Stromal cell of bone marrow (primary cell): ENCODE measurements around the gene UBE2I.
"Not testable (repeated sequence)": the region's sequence is repeated elsewhere in the genome, so short reads cannot be mapped to it uniquely, and the experiment has no call there.

Source experiments
- DNase-seq: peaks from one replicate; pipeline ENCODE4 v3.0.0-alpha.2; 2012; ENCODE audit warnings: low read depth

The UBE2I gene

DNA sequence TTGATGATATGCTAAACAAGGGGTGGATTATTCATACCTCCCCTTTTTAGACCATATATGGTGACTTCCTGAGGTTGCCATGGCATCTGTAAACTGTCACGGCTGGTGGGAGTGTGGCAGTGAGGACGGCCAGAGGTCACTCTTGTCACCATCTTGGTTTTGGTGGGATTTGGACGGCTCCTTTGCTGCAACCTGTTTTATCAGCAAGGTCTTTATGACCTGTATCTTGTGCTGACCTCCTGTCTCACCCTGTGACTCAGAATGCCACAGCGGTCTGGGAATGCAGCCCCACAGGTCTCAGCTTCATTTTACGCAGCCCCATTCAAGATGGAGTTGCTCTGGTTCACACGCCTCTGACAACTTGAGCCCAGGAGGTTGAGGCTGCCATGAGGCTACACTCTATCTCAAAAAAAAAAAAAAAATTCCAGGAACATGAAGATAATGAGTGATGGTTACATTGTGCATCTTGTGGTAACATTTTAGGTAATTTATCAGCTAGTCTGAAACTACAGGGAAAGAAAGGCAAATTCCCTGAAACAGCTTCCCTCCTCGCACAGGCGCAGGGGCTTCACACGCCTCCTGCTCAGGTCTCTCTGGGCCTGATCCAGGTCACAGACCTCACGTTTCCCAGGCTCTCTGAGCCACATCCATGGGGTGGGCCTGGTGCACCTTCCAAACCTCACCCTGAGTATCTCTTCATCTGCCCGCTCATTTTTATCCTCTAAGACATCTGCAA is 15.3 kb upstream of the UBE2I start:
- DNase-seq, result no peak

DNA sequence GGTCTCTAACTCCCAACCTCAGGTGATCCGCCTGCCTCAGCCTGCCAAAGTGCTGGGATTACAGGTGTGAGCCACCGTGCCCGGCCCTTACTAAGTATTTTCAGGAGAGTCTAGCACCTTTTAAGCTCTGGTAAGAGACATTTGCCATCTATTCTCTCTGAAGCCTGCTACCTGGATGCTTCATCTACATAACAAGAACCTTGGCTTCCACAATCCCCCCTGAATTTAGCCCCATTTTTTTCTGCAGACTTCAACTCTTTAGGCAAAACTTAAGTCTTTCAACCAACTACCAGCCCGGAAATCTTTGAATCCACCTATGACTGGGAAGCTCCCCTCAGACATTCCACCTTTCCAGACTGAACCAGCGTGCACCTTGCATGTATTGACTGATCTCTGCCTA is 14.0 kb upstream of the UBE2I start:
- DNase-seq, result no peak

DNA sequence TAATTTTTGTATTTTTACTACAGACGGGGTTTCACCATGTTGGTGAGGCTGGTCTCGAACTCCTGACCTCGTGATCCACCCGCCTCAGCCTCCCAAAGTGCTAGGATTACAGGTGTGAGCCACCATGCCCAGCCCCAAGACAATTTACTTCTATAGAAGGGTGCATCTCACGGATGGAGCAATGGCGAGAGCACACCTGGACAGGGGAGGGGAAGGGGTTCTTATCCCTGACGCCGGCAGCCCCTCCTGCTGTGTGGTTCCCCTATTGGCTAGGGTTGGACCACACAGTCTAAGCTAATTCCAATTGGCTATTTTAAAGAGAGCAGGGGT is 12.8 kb upstream of the UBE2I start:
- DNase-seq, result not testable (repeated sequence)

DNA sequence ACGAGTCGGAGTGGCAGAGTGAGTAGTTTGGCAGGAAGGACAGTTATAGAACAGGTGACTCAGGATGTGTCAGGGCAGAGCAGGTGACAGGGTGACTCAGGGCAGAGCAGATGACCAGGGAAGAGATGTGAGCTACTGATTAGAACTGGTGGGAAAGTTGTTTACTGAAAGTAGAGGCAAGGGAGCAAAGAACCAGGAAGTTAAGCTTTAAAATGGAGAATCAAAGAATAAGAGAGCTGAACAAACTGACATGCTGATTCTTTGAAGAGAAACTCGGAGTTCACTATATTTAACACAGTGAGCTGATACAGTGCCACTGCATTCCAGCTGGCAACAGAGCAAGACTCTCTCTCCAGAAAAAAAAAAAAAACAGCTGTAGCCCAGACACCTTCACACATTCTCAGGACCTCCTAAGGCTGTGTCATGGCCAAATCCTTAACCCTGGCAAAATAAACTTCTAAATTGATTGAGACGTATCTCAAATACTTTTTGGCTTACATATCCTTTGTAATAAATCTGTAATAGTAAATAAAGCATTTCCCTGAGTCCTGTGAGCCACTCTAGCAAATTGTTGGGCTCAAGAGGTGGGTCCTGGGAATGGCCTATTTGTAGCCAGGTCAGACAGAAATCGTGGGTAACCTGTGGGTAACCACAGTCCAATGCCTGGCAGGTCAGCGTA is 12.3 kb upstream of the UBE2I start:
- DNase-seq, result peak; percentile 31

DNA sequence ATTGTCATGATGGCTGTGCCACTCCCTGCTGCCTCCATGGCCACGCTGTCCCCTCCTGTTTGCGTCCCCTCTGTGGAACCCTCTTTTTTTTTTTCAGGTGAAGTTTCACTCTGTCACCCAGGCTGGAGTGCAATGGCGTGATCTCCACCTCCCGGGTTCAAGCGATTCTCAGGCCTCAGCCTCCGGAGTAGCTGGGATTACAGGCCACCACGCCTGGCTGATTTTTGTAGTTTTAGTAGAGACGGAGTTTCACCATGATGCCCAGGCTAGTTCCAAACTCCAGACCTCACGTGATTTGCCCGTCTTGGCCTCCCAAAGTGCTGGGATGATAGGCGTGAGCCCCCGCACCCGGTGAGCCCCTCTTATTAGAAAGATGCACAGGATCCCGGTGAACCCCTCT is 11.0 kb upstream of the UBE2I start:
- DNase-seq, result no peak

DNA sequence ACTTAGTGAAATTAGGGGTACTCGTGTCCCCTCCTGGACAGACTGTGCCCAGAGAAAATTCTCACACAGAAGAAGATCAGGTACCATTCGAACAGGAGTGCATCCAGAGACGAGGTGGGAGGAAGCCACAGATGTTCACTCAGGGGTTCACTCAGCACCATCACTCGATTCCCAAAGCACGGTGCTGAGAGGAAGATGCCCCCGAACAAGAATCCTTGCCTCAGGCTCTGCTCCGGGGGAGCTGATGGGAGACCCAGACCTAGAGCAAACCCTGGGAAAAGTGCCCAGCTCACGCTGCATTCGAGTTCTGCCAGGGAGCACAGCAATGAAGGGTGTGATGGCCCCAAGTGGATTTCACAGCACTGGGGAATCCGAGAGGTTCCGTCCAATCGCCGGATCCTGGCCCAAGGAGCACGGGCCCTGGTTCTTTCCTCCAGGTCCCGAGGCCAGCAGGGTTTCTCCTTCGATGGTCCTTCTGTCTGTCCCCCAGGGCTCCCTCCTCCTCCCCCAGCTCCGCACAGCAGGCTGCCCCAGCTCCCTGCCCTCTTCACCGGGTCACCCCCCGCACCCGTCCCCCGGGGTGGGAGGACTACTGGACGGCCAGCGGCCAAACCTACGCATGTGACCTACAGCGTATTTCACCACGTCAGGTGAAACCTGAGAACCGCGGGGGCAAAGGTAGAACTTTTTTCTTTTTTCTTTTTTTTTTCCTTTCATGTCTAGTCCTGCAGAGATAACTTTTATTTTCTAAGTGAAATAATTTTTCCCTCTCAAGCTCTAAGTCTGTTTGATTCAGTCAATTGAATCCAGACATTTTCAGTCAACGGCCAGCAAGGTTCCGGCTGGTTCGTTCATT is 10.2 kb upstream of the UBE2I start:
- no peak for DNase-seq

DNA sequence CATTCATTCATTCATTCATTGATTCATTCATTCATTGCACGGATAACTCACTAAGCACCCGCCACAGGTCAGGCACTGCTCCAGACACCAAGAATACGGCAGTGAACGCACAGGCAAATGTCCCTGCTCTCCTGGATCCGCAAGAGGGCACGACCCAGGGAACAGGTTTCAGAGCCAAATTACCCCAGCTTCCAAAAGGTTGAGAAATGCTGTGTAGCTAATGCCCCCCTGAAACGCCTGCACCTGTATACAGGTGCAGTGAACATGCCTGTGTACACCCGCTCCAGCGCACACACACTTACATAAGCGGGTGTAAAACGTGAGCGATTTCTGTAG is 9.6 kb upstream of the UBE2I start:
- DNase-seq, result no peak

DNA sequence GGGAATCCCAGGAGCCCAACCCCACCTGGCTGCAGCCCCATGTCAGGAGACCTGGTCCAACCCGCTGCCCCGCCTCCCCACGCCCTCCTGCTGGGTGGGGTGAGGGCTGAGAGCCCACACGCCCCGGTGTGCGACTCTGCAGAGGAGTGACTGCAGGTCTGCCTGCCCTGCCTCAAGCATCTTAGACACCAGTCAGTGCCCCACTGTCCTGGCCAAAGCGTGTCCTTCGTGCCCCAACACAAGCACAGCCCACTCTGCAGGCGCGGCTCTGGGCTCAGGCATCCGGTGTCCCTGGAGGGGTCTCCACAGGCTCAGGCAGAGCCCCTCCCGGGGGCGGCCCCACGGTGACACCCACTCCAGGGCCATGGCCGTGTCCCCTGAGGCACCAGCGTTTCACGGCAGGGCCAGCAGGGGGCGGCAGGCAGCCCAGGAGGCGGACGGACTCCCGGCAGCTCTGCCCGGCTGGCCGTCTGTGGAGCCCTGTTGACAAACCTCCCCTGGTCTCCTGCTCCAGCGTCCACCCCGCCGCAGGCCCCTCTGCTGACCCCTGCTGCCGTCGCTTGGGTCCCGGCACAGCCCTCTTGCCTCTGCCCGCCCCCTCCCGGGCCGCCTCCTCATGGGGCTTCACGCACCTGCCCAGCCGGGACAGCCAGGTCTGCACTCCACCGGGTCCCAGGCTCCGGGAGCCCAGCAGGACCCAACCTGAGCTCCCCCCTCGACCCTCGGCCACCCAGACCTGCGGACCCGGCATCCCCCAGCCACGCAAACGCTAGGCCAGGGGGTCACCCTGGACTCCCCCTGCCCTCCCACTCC is 8.6 kb upstream of the UBE2I start:
- DNase-seq, result peak; percentile 16

DNA sequence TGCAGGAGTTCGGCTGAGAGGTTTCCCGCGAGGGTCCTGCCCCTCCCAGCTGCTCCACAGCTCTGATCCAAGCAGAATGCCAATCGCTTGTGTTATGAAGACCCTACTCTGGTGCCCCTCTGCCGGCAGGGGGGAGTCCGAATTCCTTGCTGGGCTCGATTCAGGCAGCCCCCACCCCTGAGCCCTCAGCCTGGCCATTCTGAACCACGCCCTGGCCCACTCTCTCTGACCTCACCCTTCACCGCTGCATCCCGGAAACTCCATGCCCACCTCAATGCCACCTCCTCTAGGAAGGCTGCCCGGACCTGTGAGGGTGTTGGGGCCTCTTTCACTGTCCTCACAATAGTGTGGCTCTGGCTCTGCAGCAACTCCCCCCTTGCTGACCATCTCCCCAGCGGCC is 7.9 kb upstream of the UBE2I start:
- DNase-seq, result no peak

DNA sequence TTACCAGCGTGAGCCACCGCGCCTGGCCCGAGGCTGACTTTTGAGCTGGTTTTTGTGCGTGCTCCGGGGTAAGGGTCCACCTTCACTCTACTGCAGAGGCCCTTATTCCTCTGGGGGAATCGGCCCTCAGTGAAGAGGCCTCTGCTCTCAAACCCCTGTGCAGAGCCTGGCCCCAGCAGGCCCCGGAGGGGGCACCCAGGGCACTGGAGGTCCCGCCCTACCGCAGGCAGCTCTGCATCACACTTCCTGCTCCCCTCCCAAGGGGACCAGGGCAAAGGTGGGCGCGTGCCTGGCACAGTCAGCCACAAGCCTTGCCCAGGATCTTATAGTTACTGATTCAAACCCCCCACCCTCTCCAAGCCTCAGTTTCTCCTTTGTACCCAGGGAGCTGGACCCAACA is 3.6 kb upstream of the UBE2I start:
- DNase-seq, result no peak

DNA sequence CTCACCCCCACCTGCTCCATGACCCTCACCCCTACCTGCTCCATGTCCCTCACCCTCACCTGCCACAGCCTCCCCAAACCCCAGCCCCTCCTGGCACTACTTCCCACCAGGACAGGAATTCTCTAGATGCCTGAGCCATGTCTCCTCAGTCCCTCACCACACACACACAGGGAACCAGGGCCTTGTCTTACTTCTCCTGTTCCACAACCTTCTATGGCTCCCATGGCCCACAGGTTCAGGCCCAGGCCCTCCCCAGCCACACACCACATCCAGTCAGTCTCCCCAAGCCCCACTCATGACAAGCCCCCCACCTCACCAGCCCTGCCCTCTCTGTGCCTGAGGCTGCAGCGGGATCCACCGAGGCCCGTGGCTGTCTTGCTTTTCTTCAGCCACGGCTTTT is 3.1 kb upstream of the UBE2I start:
- DNase-seq, result no peak

DNA sequence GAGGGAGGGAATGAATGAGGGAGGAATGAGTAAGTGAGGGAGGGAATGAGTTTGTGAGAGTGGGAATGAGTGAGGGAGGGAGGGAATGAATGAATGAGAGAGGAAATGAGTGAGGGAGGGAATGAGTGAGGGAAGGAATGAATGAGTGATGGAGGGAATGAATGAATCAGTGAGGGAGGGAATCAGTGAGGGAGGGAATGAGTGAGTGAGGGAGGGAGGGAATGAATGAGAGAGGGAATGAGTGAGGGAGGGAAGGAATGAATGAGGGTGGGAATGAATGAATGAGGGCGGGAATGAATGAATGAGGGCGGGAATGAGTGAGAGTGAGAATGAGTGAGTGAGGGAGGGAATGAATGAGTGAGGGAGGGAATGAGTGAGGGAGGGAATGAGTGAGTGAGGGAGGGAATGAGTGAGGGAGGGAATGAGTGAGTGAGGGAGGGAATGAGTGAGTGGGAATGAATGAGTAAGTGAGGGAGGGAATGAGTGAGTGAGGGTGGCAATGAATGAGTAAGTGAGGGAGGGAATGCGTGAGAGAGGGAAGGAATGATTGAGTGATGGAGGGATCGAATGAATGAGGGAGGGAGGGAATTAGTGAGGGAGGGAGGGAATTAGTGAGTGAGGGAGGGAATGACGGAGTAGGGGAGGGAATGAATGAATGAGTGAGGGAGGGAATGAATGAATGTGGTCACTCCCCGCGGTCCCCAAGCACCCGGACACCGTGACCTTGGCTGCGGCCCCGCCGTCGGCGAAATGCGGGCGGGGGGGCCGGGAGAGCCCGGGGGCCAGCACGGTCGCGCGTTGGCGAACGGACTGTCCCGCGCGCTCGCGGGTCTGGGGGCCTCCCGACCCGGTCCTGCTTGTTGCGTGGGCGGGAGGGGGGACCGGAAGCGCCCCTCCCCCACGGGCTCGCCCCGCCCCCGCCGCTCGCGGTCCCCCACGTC is 1.1 kb upstream of the UBE2I start:
- no peak for DNase-seq

DNA sequence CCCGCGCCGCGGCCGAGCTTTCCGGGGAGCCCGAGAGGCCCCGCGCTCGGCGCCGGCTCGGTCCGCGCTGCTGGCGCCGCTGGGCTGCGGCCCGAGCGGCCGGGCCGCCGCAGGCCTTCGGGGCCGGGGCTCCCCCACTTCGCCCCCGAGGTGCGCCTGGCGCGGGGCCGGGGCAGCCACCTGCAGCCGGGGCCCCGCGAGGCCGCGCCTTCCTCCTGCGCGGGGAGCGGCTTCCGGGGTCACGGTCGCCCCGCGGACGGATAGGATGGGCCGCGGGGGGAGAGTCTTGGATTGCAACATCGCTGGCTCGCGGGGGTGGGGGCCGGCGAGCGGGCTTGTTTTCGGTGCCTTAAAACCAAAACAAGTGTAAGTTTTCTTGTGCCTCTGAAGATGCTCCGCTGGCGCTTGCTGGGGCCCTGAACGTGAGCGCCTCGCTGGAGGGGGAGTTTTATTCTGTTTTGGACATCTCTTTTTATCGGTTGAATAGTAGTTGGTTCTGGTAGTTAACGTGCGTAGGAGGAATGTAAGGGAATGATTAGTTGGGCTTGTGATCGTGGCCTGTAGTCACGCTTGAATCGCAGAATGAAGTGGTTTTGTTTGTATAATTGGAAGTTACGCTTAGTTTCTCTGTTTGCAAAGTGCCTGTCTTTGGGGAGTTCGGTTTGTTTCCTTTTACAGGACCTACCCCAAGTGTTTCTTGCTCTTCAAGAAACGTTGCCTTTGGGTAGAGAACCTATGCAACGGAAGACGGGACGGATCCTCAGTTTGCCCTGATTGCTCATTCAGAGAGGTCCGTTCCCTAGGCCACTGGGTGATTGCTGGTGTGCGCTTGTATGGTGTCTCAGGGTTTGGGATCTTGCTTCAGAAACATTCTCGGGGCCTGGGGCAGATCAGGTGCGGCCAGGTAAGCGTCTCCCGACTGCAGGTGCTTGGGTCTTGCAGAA is 724 bp downstream of the UBE2I start:
- no peak for DNase-seq

DNA sequence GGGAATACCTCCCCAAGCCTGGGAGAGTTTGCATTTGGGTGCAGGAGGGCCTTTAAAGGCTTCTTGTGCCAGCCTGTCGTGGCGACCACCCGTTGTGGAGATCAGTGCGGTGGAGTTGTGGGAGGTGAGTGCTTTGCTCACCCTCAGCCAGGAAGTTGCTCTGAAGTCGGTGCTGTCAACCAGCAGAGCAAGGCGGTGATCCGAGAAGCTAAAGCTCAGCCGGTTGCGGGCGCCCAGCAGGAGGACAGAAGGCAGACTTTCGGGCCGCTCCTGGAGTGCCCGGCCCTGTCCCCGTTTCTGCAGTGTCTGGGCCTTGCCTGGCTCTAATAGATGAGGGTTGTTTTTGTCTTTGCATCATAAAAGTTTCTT is 1.4 kb downstream of the UBE2I start:
- DNase-seq, result no peak

DNA sequence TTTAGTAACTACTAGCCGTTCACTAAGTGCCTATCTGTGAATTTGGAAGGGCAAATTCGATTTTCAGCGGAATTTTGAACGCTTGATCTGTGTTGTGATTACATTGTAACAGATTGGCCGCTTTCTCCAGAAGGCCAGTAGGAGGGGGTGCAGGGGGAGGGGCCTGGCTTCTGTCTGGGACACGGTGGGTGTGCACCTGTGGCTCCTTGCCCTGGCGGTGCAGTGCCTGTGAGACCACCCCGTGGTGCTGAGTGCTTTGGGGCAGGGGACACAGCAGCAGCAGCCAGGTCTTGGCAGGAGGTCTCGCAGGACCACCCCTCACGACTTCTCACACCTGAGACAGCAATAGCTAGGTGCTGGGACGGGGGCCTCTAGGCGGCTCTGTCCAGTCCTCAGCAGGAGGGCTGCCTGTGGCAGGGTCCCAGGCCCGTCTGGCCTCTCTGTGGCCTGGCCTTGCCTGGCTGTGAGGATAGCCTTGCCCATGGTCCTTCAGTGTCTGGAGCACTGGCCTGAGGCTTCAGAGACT is 1.8 kb downstream of the UBE2I start:
- no peak for DNase-seq

DNA sequence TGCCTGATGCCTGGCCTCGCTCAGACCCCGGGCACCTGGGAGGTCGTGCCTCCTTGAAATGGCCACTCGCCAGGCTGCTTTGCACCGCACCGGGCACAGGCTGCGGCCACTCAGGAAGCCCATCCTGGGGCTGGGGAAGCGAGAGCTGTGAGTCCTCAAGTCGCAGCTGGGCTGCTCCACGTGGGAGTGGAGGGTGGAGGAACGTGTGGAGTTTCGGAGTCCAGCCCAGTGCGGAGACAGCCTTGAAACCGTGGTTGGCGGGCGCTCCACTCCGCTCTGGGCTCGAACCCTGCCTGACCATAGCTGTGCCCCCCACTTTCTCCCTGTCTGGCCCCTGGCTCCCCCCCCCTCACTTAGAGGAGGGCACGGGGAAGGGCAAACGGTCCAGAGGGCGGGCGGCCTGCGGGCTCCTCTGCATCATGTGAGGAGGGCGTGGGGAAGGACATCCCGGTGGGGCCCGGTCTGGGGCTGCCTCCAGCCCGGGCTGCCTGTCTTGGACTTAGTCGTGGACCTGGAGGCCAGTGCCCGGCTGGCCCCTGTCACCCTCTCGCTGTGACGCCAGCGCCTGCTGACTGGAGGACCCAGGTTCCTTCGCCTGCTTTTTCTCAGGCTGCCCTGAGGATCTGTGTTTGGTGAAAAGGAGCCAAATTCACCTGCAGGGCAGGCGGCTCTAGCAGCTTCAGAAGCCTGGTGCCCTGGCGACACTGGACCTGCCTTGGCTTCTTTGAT is 2.5 kb downstream of the UBE2I start:
- no peak for DNase-seq

DNA sequence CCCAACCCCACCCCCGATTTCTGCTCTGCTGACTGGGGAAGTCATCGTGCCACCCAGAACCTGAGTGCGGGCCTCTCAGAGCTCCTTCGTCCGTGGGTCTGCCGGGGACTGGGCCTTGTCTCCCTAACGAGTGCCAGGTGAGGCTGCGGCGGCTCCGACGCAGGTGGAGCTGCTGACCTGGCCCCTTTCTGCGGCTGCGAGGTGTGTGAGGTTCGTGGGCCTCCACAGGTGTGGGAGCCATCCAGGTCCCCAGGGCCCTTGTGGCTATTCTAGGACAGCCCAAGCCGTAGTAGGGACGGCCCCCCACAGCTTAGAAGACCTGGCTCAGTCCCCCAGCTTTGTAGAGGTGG is 3.0 kb downstream of the UBE2I start:
- no peak for DNase-seq

DNA sequence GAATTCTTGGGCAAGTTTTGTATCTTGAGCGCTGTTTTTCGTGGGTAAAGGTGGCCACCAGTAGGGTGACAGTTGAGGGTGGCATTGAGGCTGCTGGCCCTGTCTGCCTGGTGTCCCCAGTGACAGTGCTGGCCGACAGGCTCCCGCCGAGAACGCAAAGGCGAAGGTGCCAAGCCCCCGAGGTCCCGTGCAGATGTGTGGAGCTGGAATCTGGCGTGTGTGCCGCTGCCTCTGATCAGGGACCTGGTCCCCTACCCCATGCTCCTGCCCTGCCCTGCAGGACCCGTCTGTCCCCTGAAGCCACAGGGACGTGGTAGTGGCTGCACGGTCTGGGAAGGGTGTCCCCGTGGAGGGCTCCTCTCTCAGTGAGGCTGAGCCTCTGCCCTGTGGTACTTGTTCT is 3.5 kb downstream of the UBE2I start:
- no peak for DNase-seq

DNA sequence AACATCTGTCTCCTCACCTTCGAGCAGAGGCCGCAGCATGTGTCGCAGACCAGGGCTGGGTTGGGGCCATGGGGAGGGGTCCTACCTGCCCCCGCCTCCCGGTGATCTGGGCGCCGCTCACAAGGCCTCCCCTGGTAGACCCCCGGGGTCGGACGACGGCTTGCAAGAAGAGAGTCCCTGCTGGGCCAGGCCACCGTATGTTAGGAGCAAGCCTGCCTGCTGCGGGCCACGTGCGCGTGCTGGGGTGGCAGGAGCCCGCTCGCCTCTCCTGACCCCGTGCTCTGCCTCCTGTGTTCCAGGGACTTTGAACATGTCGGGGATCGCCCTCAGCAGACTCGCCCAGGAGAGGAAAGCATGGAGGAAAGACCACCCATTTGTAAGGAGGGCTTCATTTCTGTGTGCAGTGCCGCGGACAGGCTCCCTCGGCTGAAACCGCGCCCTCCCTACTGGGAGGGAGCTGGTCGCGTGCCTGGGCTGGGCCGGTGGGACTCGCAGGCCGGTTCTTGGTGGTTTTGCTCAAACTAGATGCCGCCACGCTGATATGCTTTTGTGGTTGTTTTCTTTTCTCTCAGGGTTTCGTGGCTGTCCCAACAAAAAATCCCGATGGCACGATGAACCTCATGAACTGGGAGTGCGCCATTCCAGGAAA is 4.4 kb downstream of the UBE2I start:
- no peak for DNase-seq
